ENCODE results near the gene COG5. TPM values are rescaled to one million over a fixed set of nuclear protein-coding genes. Genes with fewer than 3 reads are reported as not detected.

The COG5 gene
- total and polyA plus RNA-seq, 2 of the 4 experiments (the other 2 are of a cell fraction): 18.5 to 27.4 TPM

DNA sequence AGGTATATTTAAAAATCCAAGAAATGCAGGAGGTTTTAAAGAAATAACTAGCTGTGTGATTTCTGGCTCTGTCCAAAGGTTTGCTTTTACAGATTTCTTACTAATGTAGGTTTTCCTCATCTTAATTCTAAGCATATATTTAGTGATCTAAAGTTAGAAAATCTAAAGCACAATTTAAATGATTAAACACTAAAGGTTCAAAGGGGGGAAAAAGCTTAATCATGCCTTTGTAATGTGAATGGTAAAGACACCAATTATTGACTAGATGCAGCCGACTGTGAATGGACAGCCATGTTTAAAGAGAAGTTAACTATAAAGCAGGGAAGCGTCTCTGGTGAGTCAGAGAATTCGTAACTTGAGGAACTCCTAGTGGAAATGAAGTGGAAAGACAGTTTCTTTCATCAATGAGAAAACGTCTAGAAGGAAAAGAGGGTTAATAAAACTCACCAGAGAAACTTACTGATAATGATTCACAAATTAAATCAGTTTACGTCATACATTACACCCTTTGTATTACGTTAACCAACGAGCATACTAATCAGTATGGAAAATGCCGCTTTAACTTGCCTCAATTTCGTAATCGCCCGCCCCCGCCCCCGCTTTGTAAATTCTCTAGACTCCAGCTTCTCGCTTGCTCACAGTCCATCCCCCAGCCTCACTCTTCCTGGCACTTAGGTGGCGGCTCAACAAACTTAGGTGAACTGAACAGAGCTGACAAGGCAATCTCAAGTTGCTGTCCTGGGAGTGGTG is 396.1 kb downstream of the COG5 start:
- CTCF ChIA-PET: interaction anchor here (0.6 to 1.1 kb wide), 9 partner anchors 45 to 661 kb away, joined by 3 to 6 read pairs (median 3); no protein-coding TSS in a partner anchor
- Histone ChIP-seq H3K23ac (ENCODE audit: low read depth, low read length) (peak overlapping the region; percentile 85), H3K36me3 (ENCODE audit: control insufficient read depth, insufficient read depth, low read length) (peaks cover 3% of the 10 kb centered on the region), H3K4me3 (ENCODE audit: insufficient read depth, low read depth, low read length) (peak overlapping the region; percentile 52), H3K4ac (ENCODE audit: low read depth, low read length) (peak overlapping the region; percentile 84), H4K8ac (ENCODE audit: low read depth in 2 of 2, low read length in 2 of 2) (peak overlapping the region; percentile 6 to 79), H3K27ac (ENCODE audit: insufficient read depth, low read length) (peak overlapping the region; percentile 88), H3K79me1 (ENCODE audit: low read depth in 1 of 2, low read length in 2 of 2) (peaks cover 0 to 17% of the 10 kb centered on the region in 2 experiments; a peak in 3 of 4 replicates), H4K5ac (ENCODE audit: low read depth, low read length) (peak overlapping the region; percentile 77), H4K91ac (ENCODE audit: insufficient read depth, low read depth, low read length) (peak overlapping the region; percentile 60), H3K18ac (ENCODE audit: low read depth, low read length) (peak overlapping the region; percentile 88), H3K27me3 (ENCODE audit: control insufficient read depth, insufficient read depth, low read length) (no peaks in the 10 kb centered on the region), H3K9me3 (ENCODE audit: control insufficient read depth, insufficient read depth, low read length) (no peaks in the 10 kb centered on the region), H3K9ac (ENCODE audit: low read depth, low read length) (peak overlapping the region; percentile 74), H3K4me2 (ENCODE audit: low read depth, low read length) (peak overlapping the region; percentile 91), H3K4me1 (ENCODE audit: control insufficient read depth, insufficient read depth, low read length) (no peaks in the 10 kb centered on the region), H2AFZ (replicated peaks; ENCODE audit: low read length, poor library complexity) (peak overlapping the region; percentile 98), H2AK5ac (ENCODE audit: low read depth, low read length) (peak overlapping the region; percentile 41; the same call in 1 of the 2 replicates), H2BK120ac (ENCODE audit: low read depth, low read length) (peak overlapping the region; percentile 61; the same call in 1 of the 2 replicates), H3K56ac (ENCODE audit: extremely low read depth, insufficient read depth, low read length) (peak overlapping the region; percentile 45; the same call in 1 of the 2 replicates), H3K9me1 (ENCODE audit: insufficient read depth, low read length) (no peaks in the 10 kb centered on the region), H2BK20ac (ENCODE audit: low read depth, low read length) (peak overlapping the region; percentile 11; the same call in 1 of the 2 replicates), H4K20me1 (ENCODE audit: insufficient read depth, low read length) (peaks cover 14% of the 10 kb centered on the region), H2BK15ac (ENCODE audit: low read depth, low read length) (peak overlapping the region; percentile 24; the same call in 1 of the 3 replicates), H2AK9ac (replicated peaks; ENCODE audit: low read depth, low read length, poor library complexity) (peak overlapping the region; percentile 74), H3K14ac (replicated peaks; ENCODE audit: low read depth, low read length) (peak overlapping the region; percentile 68), H2BK5ac (ENCODE audit: low read depth, low read length, poor library complexity, severe bottlenecking) (peak overlapping the region; percentile 88)
- dilution Hi-C loops (cut with HindIII; ENCODE audit: low sequenced_read_pairs, unreplicated experiment): no loop called here
- BruUV-seq (replicated peaks): no TSS peak
- DNase-seq: peak; percentile 90
- peak; percentile 6; the same call in 1 of the 2 replicates for ATAC-seq (ENCODE audit: low read depth)
- POLR2A ChIA-PET (ENCODE audit: unreplicated experiment): interaction anchor here (0.6 to 1.1 kb wide), 3 partner anchors 10 to 1008 kb away, joined by 3 to 5 read pairs (median 4); no protein-coding TSS in a partner anchor
- intact Hi-C loops (cut with micrococcal nuclease): loop anchor here (1.0 to 5.0 kb wide), 2 partner anchors 44 to 375 kb away; no protein-coding TSS in a partner anchor
- in situ Hi-C loops (cut with MboI; ENCODE audit: low sequenced_read_pairs): no loop called here
- 0% methylated on average over 7 of the region's 15 CpGs; no CpG with 5 or more reads in 1 of the 2 experiments for WGBS, 2 experiments (ENCODE audit: extremely low coverage in 2 of 2, insufficient read length in 1 of 2)
- TF ChIP-seq ELK1 (IDR thresholded peaks at IDR 0.05; ENCODE audit: borderline replicate concordance, low read depth, low read length) (no peak), RFX5 (IDR thresholded peaks at IDR 0.05; ENCODE audit: low read depth, low read length) (no peak), RAD21 (IDR thresholded peaks at IDR 0.05; ENCODE audit: low read length) (peak; percentile 15; the same call in 1 of the 2 replicates), NFE2L2 (IDR thresholded peaks at IDR 0.05; ENCODE audit: low read depth, low read length) (no peak), SMC3 (IDR thresholded peaks at IDR 0.05; ENCODE audit: low read depth, low read length) (peak; percentile 2; the same call in 1 of the 2 replicates), RCOR1 (IDR thresholded peaks at IDR 0.05; ENCODE audit: insufficient replicate concordance, low read length) (no peak), CEBPB (IDR thresholded peaks at IDR 0.05; ENCODE audit: low read depth, low read length) (peak; percentile 95), FOS (IDR thresholded peaks at IDR 0.05; ENCODE audit: low read depth, low read length) (peak; percentile 47; the same call in 1 of the 2 replicates), MXI1 (IDR thresholded peaks at IDR 0.05; ENCODE audit: borderline replicate concordance, low read depth, low read length) (no peak), USF2 (IDR thresholded peaks at IDR 0.05; ENCODE audit: low read depth, low read length) (no peak), POLR2A (IDR thresholded peaks at IDR 0.05; ENCODE audit: low read depth, low read length) (peak; percentile 65; the same call in 1 of the 2 replicates)
- TF ChIP-seq, protein P1, sequence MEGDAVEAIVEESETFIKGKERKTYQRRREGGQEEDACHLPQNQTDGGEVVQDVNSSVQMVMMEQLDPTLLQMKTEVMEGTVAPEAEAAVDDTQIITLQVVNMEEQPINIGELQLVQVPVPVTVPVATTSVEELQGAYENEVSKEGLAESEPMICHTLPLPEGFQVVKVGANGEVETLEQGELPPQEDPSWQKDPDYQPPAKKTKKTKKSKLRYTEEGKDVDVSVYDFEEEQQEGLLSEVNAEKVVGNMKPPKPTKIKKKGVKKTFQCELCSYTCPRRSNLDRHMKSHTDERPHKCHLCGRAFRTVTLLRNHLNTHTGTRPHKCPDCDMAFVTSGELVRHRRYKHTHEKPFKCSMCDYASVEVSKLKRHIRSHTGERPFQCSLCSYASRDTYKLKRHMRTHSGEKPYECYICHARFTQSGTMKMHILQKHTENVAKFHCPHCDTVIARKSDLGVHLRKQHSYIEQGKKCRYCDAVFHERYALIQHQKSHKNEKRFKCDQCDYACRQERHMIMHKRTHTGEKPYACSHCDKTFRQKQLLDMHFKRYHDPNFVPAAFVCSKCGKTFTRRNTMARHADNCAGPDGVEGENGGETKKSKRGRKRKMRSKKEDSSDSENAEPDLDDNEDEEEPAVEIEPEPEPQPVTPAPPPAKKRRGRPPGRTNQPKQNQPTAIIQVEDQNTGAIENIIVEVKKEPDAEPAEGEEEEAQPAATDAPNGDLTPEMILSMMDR (conservative IDR thresholded peaks at IDR 0.05; ENCODE audit: low read depth, low read length): peak; percentile 57

Measured in IMR-90 (cell line).